Measurements from ENCODE around the gene XAGE3. TPM values are rescaled to one million over a fixed set of nuclear protein-coding genes. Genes with fewer than 3 reads are reported as not detected.

Gene XAGE3
- total RNA-seq, 1 donor from 2014 or later = not detected

GRCh38 chrX:52819788-52820187 lies 48.1 kb downstream of the XAGE3 start:
- Mint-ChIP-seq H3K9me3 (no peaks in the 10 kb centered on the region), H3K36me3 (no peaks in the 10 kb centered on the region), H3K27me3 (no peaks in the 10 kb centered on the region), H3K4me1 (ENCODE audit: unreplicated experiment) (no peaks in the 10 kb centered on the region), H3K27ac (no peak overlapping the region), H3K4me3 (no peak overlapping the region)
- no peak for TF ChIP-seq CTCF (conservative IDR thresholded peaks at IDR 0.05)
- no peak for DNase-seq (ENCODE audit: extremely low spot score, unreplicated experiment)

Other genes with a start within 250 kb of the XAGE3 start
- not detected in 2 replicates for gene SSX7, start 213.2 kb downstream of the XAGE3 start, total RNA-seq (ENCODE audit: low replicate concordance)
- gene SSX2, start 160.9 kb downstream of the XAGE3 start, total RNA-seq (ENCODE audit: low replicate concordance) = not detected in 2 replicates
- gene SSX2B, start 116.8 kb downstream of the XAGE3 start, total RNA-seq (ENCODE audit: low replicate concordance) = not detected in 2 replicates
- gene SPANXN5, start 70.7 kb downstream of the XAGE3 start, total RNA-seq (ENCODE audit: low replicate concordance) = not detected in 2 replicates
- gene XAGE5, start 56.8 kb downstream of the XAGE3 start, total RNA-seq (ENCODE audit: low replicate concordance) = not detected in 2 replicates
- 14.0 and 20.1 TPM in 2 replicates for gene FAM156B, start 29.2 kb upstream of the XAGE3 start, total RNA-seq (ENCODE audit: low replicate concordance)
- 16.7 and 23.7 TPM in 2 replicates for gene FAM156A, start 90.4 kb upstream of the XAGE3 start, total RNA-seq (ENCODE audit: low replicate concordance)
- 4.5 and 11.5 TPM in 2 replicates for gene GPR173, start 180.7 kb upstream of the XAGE3 start, total RNA-seq (ENCODE audit: low replicate concordance)
- 29.0 and 30.1 TPM in 2 replicates for gene TSPYL2, start 214.3 kb upstream of the XAGE3 start, total RNA-seq (ENCODE audit: low replicate concordance)
- 6.1 and 14.4 TPM in 2 replicates for gene KANTR, start 226.1 kb upstream of the XAGE3 start, total RNA-seq (ENCODE audit: low replicate concordance)